22Rv1 (cell line): ENCODE measurements around the gene DNER.

Experiments used
- ZFX ChIP-seq: fragments of 450-650 bp; IDR thresholded peaks from 2 replicates; pipeline ENCODE4 v1.6.1; 2017; ENCODE audit warnings: antibody characterized with exemption, borderline replicate concordance
- TF ChIP-seq, protein P1 (sequence below): fragments of 450-650 bp; IDR thresholded peaks from 2 replicates; pipeline ENCODE4 v1.5.1; 2017; ENCODE audit warnings: mild to moderate bottlenecking

GRCh38 chr2:229467783-229468182 is 246.6 kb downstream of the DNER start:
- TF ChIP-seq, protein P1, sequence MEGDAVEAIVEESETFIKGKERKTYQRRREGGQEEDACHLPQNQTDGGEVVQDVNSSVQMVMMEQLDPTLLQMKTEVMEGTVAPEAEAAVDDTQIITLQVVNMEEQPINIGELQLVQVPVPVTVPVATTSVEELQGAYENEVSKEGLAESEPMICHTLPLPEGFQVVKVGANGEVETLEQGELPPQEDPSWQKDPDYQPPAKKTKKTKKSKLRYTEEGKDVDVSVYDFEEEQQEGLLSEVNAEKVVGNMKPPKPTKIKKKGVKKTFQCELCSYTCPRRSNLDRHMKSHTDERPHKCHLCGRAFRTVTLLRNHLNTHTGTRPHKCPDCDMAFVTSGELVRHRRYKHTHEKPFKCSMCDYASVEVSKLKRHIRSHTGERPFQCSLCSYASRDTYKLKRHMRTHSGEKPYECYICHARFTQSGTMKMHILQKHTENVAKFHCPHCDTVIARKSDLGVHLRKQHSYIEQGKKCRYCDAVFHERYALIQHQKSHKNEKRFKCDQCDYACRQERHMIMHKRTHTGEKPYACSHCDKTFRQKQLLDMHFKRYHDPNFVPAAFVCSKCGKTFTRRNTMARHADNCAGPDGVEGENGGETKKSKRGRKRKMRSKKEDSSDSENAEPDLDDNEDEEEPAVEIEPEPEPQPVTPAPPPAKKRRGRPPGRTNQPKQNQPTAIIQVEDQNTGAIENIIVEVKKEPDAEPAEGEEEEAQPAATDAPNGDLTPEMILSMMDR: no peak
- TF ChIP-seq ZFX: no peak
